ENCODE measurements around the gene FAM171A1.
"Not testable (repeated sequence)": the region's sequence is repeated elsewhere in the genome, so short reads cannot be mapped to it uniquely, and the experiment has no call there.

Gene FAM171A1

DNA sequence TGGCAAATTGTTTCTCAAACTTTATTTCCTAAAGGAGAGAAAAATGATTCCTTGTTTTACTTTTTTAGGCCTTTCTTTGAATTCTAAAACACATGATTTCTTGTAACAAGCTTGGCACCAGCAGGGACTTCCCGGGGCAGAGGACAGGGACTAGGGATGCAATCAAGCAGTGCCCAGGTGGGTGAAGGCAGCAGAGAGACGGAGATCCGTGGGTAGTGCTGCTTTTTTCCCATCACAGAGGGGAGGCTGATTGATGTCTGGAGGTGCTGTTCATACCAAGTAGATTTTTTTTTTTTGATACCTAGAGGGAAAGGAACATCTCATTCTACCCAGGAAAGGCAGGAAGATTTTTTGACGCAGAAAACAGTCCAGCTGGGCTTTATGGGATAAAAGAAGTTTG, 91.9 kb downstream of the FAM171A1 start:
- no peak for ATAC-seq

GRCh38 chr10:15278786-15279185, 92.3 kb downstream of the FAM171A1 start:
- no peak for ATAC-seq

DNA sequence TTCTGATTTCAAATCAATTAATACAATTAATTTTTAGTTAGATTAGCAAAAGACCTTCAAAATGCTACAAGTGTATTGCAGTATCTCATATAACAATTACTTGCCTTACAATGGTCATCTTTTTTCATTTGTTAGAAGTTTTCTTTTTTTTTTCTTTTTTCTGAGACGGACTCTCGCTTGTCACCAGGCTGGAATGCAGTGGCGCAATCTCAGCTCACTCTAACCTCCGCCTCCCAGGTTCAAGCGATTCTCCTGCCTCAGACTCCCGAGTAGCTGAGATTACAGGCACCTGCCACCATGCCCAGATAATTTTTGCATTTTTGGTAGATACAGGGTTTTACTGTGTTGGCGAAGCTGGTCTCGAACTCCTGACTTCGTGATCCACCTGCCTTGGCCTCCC, 95.0 kb downstream of the FAM171A1 start:
- ATAC-seq: not testable (repeated sequence)

GRCh38 chr10:15269838-15270237, 101.3 kb downstream of the FAM171A1 start:
- not testable (repeated sequence) for ATAC-seq

DNA sequence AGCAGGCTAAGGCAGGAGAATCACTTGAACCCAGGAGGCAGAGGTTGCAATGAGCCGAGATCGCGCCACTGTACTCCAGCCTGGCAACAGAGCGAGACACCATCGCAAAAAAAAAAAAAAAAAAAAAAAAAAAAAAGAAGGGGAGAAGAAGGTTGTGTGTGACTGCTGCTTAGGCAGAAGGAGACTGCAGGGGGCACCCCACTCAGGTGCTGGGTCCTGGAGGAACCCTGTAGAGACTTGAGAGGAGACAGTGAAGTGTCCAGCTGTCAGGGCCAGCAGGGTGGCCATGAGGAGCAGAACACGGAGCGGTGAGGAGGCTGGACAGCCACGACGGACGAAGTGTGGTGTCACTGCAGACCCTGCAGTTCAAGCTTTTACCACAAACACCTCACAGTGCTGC, 103.6 kb downstream of the FAM171A1 start:
- no peak for ATAC-seq

GRCh38 chr10:15266117-15266516, 105.0 kb downstream of the FAM171A1 start:
- no peak for ATAC-seq

DNA sequence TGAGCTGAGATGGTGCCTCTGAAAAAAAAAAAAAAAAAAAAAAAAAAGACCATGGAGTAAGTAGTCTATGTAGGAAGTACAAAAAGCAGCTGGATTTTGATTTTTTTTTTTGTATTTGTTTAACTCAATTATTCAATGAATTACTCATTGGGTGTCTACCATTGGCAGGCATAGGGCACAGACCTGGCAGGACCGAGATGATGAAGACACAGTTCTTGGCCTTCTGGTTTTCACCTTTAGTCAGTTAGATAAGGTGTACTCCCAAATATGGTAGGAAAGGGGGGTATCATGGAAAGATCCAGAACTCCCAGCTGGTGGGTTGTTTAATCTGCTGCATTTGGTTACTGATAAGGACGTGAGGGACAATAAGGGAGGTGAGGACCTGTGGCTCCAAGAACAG, 105.5 kb downstream of the FAM171A1 start:
- no peak for ATAC-seq

DNA sequence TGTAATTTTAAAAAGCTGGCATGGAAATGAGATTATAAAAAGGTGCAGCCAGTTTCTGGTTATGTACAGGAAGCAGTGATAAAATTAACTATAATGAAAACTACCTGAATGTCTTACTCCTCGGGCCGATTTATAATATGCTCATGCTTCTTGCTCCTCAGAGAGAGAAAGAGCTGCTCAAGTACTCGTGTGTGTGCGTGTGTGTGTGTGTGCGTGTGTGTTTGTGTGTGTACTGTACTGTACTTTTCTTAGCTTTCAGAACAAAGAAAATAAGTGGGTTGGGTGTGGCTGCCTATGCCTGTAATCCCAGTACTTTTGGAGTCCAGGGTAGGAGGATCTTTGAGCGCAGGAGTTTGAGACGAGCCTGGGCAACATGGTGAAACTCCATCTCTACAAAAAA, 106.0 kb downstream of the FAM171A1 start:
- no peak for ATAC-seq

GRCh38 chr10:15263657-15264323, 107.3 kb downstream of the FAM171A1 start:
- no peak for ATAC-seq

DNA sequence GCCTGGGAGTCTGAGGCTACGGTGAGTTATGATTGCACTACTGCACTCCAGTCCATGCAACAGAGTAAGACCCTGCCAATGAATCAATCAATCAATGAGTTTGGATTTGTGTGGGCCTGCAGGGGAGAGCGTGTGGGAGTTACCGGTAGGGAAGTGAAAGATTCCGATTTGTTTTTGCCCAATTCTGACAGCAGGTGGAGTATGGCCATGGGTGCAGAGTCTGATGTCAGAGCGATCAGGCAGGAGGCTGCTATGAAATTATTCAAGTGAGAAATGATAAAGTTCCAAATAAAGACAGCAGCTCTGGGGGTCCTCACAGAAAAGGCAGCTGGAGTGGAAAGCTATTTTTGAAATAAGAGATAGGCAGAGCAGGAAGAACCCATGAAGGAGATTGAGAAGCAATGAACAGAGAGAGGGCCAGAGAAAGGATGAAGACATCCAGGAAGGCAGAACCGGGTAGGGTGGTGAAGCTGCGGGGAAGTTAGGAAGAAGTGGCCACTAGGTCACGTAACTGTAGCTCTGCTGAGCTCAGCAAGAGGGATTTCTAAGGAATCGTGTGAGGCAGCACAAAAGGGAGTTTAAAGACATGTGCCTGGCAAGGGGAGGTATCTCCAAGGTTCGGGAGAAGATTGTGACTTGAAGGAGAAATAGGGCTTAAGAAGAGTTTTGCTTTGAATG, 108.9 kb downstream of the FAM171A1 start:
- no peak for ATAC-seq

DNA sequence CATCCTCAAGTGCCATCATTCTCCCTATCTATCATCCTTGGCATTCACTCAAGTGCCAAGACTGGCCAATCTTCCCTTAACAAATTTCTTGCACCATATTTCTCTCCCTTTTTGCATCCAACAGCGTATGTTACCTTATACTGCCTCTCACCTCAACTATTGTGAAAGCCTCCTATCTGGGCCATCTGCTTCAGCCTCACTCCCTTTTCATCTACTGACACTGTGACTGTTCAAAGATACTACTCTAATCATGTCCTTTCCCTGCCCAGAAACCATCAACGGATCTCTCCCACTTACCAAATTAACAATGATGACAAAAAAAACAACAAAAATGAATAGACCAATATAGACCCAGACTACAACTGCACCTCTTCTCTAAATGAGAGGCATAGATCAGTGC, 112.0 kb downstream of the FAM171A1 start:
- ATAC-seq: no peak

DNA sequence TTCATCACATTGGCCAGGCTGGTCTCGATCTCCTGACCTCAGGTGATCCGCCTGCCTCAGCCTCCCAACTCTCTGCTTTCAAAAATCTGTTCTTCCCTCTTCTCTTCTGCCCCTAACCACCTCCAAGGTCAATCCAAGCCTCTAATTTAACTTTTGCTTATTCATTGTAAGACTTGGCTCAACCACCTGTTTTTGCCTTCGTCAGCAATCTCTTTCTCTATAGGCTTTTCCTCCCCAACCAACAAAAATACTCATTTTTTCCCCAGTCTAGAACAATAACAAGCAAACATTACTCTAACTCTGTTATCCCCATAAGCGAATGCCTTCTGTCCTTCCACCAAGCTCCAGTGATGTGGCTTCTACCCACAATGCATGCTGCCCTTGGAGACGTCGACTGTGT, 112.8 kb downstream of the FAM171A1 start:
- no peak for ATAC-seq

- ATAC-seq: no peak
These were observed 115.1 kb downstream of the FAM171A1 start for GRCh38 chr10:15255961-15256360.

DNA sequence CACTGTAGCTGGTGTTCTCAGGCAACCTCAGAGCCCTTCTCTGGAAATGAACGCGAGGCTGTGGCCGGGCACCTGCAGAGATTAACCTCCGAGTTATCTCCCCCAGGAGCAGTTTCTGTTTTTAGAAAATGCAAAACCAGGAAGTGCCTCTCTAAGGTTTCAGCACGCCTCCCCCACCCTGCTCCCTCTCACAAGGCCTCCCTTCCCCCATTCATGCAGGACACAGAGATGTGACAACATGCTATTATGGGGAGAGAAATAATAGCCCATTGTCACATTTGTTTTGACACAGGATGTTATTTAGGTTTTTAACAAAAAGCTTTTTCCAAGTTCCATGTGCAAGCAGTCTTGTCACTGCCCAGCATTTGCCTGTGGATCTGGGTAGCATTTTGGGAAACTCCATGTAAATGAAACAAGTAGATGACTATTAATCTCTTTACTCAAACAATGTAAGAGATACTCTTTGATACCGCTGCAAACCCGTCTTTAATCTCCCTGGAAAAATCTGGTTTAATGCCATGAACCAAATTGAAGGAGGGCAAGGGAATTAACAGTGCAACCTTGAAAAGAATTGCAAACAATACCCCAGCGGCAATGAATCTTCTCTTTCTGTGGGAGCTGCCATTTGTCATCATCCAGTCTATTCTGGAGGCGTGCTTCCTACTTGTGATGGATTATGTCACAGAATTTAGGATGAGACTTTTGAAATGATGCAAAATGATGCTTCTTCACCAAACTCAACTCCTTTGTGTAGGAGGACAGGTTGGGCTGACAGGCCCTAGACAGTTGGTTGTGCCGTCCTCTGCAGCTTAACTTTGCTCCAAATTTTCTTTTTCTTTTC, 116.1 kb downstream of the FAM171A1 start:
- no peak for ATAC-seq

- no peak for ATAC-seq
These were observed 116.9 kb downstream of the FAM171A1 start for GRCh38 chr10:15253951-15254807.

DNA sequence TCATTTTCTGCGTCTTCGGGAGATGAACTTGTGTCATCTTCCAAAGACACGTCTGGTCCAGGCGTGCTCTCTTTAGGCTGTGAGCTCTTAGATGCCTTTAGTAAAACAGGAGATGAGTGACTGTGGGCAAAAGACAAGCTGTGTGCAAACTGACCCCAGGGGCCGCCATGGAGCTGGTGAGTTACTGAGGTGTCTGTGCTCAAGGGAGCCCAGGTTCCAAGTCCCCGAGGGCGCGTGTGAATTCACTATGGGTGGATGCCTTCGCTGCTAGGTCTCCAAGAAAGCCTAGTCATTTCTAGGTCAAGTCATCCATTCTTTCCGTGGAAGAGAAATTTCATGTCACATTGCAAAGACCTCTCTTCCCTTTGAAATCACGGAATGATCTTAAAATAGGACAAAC, 118.7 kb downstream of the FAM171A1 start:
- ATAC-seq: no peak

DNA sequence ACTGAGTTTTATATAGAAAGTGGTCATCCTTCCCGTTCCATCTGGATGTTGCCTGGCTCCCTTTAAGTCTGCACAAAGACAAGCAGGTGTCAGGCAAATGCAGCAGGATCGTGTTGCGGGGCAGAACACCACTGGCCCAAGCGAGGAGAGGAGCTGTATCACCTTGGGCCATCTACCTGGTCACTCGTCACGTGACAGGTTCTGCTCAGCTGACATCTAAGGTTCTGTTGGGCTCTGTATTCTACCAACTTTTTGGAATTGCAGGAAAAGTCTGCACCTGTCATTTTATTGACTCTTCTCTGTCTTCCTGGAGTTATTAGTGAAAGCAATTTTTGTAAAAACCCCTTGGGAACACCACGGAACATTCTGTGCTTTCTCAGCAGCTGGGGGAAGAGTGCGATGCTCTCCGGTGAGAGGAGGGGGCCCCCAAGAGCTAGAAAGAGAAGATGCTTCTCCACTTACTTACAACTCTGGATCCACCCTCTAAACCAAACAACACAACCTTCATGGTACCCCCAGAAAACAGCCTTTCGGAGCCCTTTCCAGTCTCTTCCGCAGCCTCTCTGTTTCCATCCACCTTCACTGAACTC, 119.2 kb downstream of the FAM171A1 start:
- no peak for ATAC-seq

DNA sequence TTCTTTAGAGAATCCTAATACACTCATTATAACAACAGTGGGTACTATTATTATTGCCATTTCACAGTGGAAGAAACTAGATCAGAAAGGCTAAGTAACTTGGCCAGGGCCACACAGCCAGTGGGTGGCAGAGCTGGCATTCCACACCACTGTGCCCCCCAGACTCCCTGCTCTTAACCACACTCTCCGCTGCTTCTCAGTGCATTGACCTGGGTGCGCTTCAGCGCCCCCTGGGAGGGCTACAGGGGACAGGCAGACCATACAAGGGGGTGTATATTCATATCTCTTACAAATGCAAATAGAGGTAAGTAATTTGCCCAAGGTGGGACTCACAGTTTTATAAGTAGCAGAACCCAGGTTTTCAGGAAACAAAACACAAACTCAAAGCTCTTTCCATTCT, 125.6 kb downstream of the FAM171A1 start:
- ATAC-seq: no peak

DNA sequence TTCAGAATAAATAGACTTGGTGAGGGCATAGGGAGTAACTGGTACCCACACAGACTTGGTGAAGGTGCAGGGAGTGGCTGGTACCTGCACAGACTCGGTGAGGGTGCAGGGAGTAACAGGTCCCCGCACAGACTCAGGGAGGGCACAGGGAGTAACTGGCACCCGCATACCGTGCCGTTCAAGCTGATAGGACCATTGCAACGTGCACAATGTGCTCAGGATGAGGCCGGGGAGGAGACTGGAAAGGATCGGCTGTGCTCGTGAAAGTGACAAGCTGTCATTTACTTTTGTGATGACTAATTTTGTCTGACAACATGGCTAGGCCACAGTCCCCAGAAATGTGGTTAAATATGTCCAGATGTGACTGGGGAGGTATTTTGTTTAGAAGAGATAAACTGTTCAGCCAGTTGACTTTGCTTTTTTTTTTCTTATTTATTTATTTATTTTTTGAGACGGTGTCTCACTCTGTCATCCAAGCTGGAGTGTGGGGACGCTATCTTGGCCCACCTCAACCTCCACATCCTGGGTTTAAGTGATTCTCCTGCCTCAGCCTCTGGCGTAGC, 126.4 kb downstream of the FAM171A1 start:
- ATAC-seq: no peak

- ATAC-seq: no peak
These were observed 128.7 kb downstream of the FAM171A1 start for GRCh38 chr10:15242261-15242840.

DNA sequence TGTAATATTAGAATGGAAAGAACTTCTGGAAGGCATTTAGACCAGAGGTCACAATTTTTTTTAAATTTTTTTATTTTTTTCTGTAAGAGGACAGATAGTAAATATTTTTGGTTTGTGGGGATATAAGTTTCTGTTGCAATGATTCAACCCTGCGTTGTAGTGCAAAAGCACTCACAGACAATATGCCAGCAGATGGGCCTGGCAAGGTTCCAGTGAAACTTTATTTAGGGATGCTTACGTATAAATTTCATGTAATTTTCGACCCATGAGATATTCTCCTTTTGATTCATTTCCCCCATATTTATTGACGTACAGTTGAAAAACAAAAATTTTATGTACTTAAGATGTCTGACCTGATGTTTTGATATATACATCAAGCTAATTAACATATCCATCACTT, 129.8 kb downstream of the FAM171A1 start:
- no peak for ATAC-seq
